Chondrocyte (in vitro differentiated cells): ENCODE measurements around the gene TRIM62. TPM values are rescaled to one million over a fixed set of nuclear protein-coding genes. Genes with fewer than 3 reads are reported as not detected.

Experiments
- DNase-seq: peaks from one replicate; pipeline ENCODE4 v3.0.0; 2021; ENCODE audit warnings: mixed read lengths, low spot score
- H3K27ac Mint-ChIP-seq: one replicate; pipeline ENCODE4 v1.8.0; 2021; ENCODE audit warnings: mild to moderate bottlenecking, moderate library complexity, mixed read lengths; ENCODE audit not compliant: unreplicated experiment
- H3K27me3 Mint-ChIP-seq: 2 replicates; pipeline ENCODE4 v1.8.0; 2021; ENCODE audit warnings: low read depth, mixed read lengths
- H3K36me3 Mint-ChIP-seq: 2 replicates; pipeline ENCODE4 v1.8.0; 2021; ENCODE audit warnings: low read depth, mixed read lengths
- H3K4me1 Mint-ChIP-seq: 2 replicates; pipeline ENCODE4 v1.8.0; 2021; ENCODE audit warnings: low read depth, mild to moderate bottlenecking, mixed read lengths
- H3K4me3 Mint-ChIP-seq: one replicate; pipeline ENCODE4 v1.8.0; 2021; ENCODE audit warnings: mild to moderate bottlenecking, moderate library complexity, mixed read lengths; ENCODE audit not compliant: unreplicated experiment
- H3K9me3 Mint-ChIP-seq: 2 replicates; pipeline ENCODE4 v1.8.0; 2021; ENCODE audit warnings: low read depth, mixed read lengths
- CTCF ChIP-seq: fragments of 200-600 bp; sonication (generic); IDR thresholded peaks from 2 replicates; pipeline ENCODE4 v1.5.0; 2021; ENCODE audit warnings: antibody characterized with exemption, mild to moderate bottlenecking, moderate library complexity
- total RNA-seq: library from RNA; stranded (reverse); gene quantifications from 3 replicates; pipeline ENCODE4 v1.2.1, GENCODE V29; 2021

TRIM62 gene
- total RNA-seq, 1 donor from 2014 or later, result 17.3 TPM

- TF ChIP-seq CTCF, result peak; percentile 4
- H3K4me1 Mint-ChIP-seq, result peaks cover 81% of the 10 kb centered on the region
- peak overlapping the region; percentile 96 for H3K27ac Mint-ChIP-seq
- H3K4me3 Mint-ChIP-seq, result no peak overlapping the region
- peaks cover 5% of the 10 kb centered on the region for H3K9me3 Mint-ChIP-seq
- peaks cover 18% of the 10 kb centered on the region for H3K36me3 Mint-ChIP-seq
- DNase-seq, result peak; percentile 95
- no peaks in the 10 kb centered on the region for H3K27me3 Mint-ChIP-seq
Measured at GRCh38 chr1:33163621-33164519, 18.0 kb downstream of the TRIM62 start.

GRCh38 chr1:33162141-33162540, 19.7 kb downstream of the TRIM62 start:
- DNase-seq, result no peak
- Mint-ChIP-seq H3K9me3 (no peaks in the 10 kb centered on the region), H3K27me3 (no peaks in the 10 kb centered on the region), H3K27ac (peak overlapping the region; percentile 62), H3K36me3 (peaks cover 19% of the 10 kb centered on the region), H3K4me1 (peaks cover 66% of the 10 kb centered on the region), H3K4me3 (no peak overlapping the region)
- no peak for TF ChIP-seq CTCF

GRCh38 chr1:33161061-33161681, 20.7 kb downstream of the TRIM62 start:
- no peak overlapping the region for H3K4me3 Mint-ChIP-seq
- peaks cover 21% of the 10 kb centered on the region for H3K36me3 Mint-ChIP-seq
- no peak for TF ChIP-seq CTCF
- peak overlapping the region; percentile 62 for H3K27ac Mint-ChIP-seq
- H3K27me3 Mint-ChIP-seq, result no peaks in the 10 kb centered on the region
- H3K9me3 Mint-ChIP-seq, result no peaks in the 10 kb centered on the region
- peaks cover 70% of the 10 kb centered on the region for H3K4me1 Mint-ChIP-seq
- DNase-seq, result no peak

- no peak for TF ChIP-seq CTCF
- Mint-ChIP-seq H3K36me3 (peaks cover 25% of the 10 kb centered on the region), H3K27me3 (no peaks in the 10 kb centered on the region), H3K4me1 (peaks cover 70% of the 10 kb centered on the region), H3K9me3 (no peaks in the 10 kb centered on the region), H3K27ac (no peak overlapping the region), H3K4me3 (no peak overlapping the region)
- DNase-seq, result no peak
Measured at GRCh38 chr1:33159577-33159976, 22.3 kb downstream of the TRIM62 start.

- no peak for DNase-seq
- Mint-ChIP-seq H3K27ac (no peak overlapping the region), H3K4me1 (peaks cover 65% of the 10 kb centered on the region), H3K9me3 (no peaks in the 10 kb centered on the region), H3K4me3 (no peak overlapping the region), H3K27me3 (no peaks in the 10 kb centered on the region), H3K36me3 (peaks cover 27% of the 10 kb centered on the region)
- no peak for TF ChIP-seq CTCF
Measured at GRCh38 chr1:33158366-33158765, 23.5 kb downstream of the TRIM62 start.
